ENCODE measurements around the gene RELT.

RELT gene

GRCh38 chr11:73413256-73413655, 37.1 kb downstream of the RELT start:
- H3K36me3 ChIP-seq (replicated peaks; ENCODE audit: insufficient read depth, low read length): no peaks in the 10 kb centered on the region
- no peaks in the 10 kb centered on the region for H3K4me1 ChIP-seq (ENCODE audit: low read length)
- no peak for DNase-seq
- no peak overlapping the region for H3K4me2 ChIP-seq (ENCODE audit: low read depth, low read length)
- no peak overlapping the region for H3K9ac ChIP-seq (ENCODE audit: low read length)
- no peaks in the 10 kb centered on the region for H3F3A ChIP-seq (ENCODE audit: insufficient read depth, low read length)
- H3K9me3 ChIP-seq (replicated peaks; ENCODE audit: insufficient read depth, low read length): no peaks in the 10 kb centered on the region
- no peak overlapping the region for H2AFZ ChIP-seq (ENCODE audit: low read length)
- no peak overlapping the region for H3K27ac ChIP-seq (ENCODE audit: low read length)
- no peaks in the 10 kb centered on the region for H3K27me3 ChIP-seq (replicated peaks; ENCODE audit: insufficient read depth, low read length)
- H3K4me3 ChIP-seq (ENCODE audit: low read length): no peak overlapping the region
- H3K9me2 ChIP-seq (replicated peaks; ENCODE audit: insufficient read depth, low read length): no peaks in the 10 kb centered on the region
- H4K20me1 ChIP-seq (ENCODE audit: insufficient read depth, low read length): no peaks in the 10 kb centered on the region
- no peak for TF ChIP-seq EZH2phosphoT487 (IDR thresholded peaks at IDR 0.05; ENCODE audit: low read length)
- no peak for TF ChIP-seq CTCF (IDR thresholded peaks at IDR 0.05; ENCODE audit: low read length)
- no peak for TF ChIP-seq EZH2 (optimal IDR thresholded peaks at IDR 0.05; ENCODE audit: low read depth, low read length)
- H3K79me2 ChIP-seq (ENCODE audit: low read length): no peaks in the 10 kb centered on the region

- no peak for DNase-seq
- Histone ChIP-seq H3K9me2 (replicated peaks; ENCODE audit: insufficient read depth, low read length) (no peaks in the 10 kb centered on the region), H3K36me3 (replicated peaks; ENCODE audit: insufficient read depth, low read length) (no peaks in the 10 kb centered on the region), H3K4me2 (ENCODE audit: low read depth, low read length) (no peak overlapping the region), H4K20me1 (ENCODE audit: insufficient read depth, low read length) (no peaks in the 10 kb centered on the region), H3K27ac (ENCODE audit: low read length) (no peak overlapping the region), H3K27me3 (replicated peaks; ENCODE audit: insufficient read depth, low read length) (no peaks in the 10 kb centered on the region), H3K9ac (ENCODE audit: low read length) (no peak overlapping the region), H2AFZ (ENCODE audit: low read length) (no peak overlapping the region), H3K4me3 (ENCODE audit: low read length) (no peak overlapping the region), H3K4me1 (ENCODE audit: low read length) (no peaks in the 10 kb centered on the region), H3F3A (ENCODE audit: insufficient read depth, low read length) (no peaks in the 10 kb centered on the region), H3K9me3 (replicated peaks; ENCODE audit: insufficient read depth, low read length) (no peaks in the 10 kb centered on the region), H3K79me2 (ENCODE audit: low read length) (no peaks in the 10 kb centered on the region)
- TF ChIP-seq EZH2phosphoT487 (IDR thresholded peaks at IDR 0.05; ENCODE audit: low read length) (no peak), EZH2 (optimal IDR thresholded peaks at IDR 0.05; ENCODE audit: low read depth, low read length) (no peak), CTCF (IDR thresholded peaks at IDR 0.05; ENCODE audit: low read length) (no peak)
Measured at GRCh38 chr11:73414977-73415651, 38.9 kb downstream of the RELT start.

- Histone ChIP-seq H3K9me2 (replicated peaks; ENCODE audit: insufficient read depth, low read length) (no peaks in the 10 kb centered on the region), H3F3A (ENCODE audit: insufficient read depth, low read length) (no peaks in the 10 kb centered on the region), H3K27ac (ENCODE audit: low read length) (no peak overlapping the region), H2AFZ (ENCODE audit: low read length) (no peak overlapping the region), H3K4me1 (ENCODE audit: low read length) (no peaks in the 10 kb centered on the region), H3K4me2 (ENCODE audit: low read depth, low read length) (no peak overlapping the region), H3K79me2 (ENCODE audit: low read length) (no peaks in the 10 kb centered on the region), H3K4me3 (ENCODE audit: low read length) (no peak overlapping the region), H4K20me1 (ENCODE audit: insufficient read depth, low read length) (no peaks in the 10 kb centered on the region), H3K27me3 (replicated peaks; ENCODE audit: insufficient read depth, low read length) (no peaks in the 10 kb centered on the region), H3K36me3 (replicated peaks; ENCODE audit: insufficient read depth, low read length) (no peaks in the 10 kb centered on the region), H3K9ac (ENCODE audit: low read length) (no peak overlapping the region), H3K9me3 (replicated peaks; ENCODE audit: insufficient read depth, low read length) (no peaks in the 10 kb centered on the region)
- TF ChIP-seq EZH2 (optimal IDR thresholded peaks at IDR 0.05; ENCODE audit: low read depth, low read length) (no peak), EZH2phosphoT487 (IDR thresholded peaks at IDR 0.05; ENCODE audit: low read length) (no peak), CTCF (IDR thresholded peaks at IDR 0.05; ENCODE audit: low read length) (no peak)
- DNase-seq: no peak
Measured at GRCh38 chr11:73415854-73416615, 39.8 kb downstream of the RELT start.

Data from MM.1S (cell line).